NCI-H1048 (cell line): ENCODE results near the gene PAXIP1.
A peak's percentile ranks its signal among the peaks of the same experiment; 100 is the strongest.
"Not testable (repeated sequence)": the region's sequence is repeated elsewhere in the genome, so short reads cannot be mapped to it uniquely, and the experiment has no call there.

Experiments
- DNase-seq: peaks from one replicate; lab custom pipeline; 2025; lab: John Stamatoyannopoulos, UW

Gene PAXIP1

GRCh38 chr7:154937837-154938236 lies 65.1 kb downstream of the PAXIP1 start:
- no peak for DNase-seq

- DNase-seq: not testable (repeated sequence)
Observed at GRCh38 chr7:154934353-154934952, 68.5 kb downstream of the PAXIP1 start.

- no peak for DNase-seq
Observed at GRCh38 chr7:154931906-154932305, 71.0 kb downstream of the PAXIP1 start.

- no peak for DNase-seq
Observed at GRCh38 chr7:154929006-154929726, 73.8 kb downstream of the PAXIP1 start.

GRCh38 chr7:154928136-154929005 lies 74.6 kb downstream of the PAXIP1 start:
- DNase-seq: peak; percentile 54

- peak; percentile 63 for DNase-seq
Observed at GRCh38 chr7:154927624-154928125, 75.2 kb downstream of the PAXIP1 start.

- DNase-seq: not testable (repeated sequence)
Observed at GRCh38 chr7:154922472-154922871, 80.5 kb downstream of the PAXIP1 start.

GRCh38 chr7:154919344-154920225 lies 83.3 kb downstream of the PAXIP1 start:
- no peak for DNase-seq

GRCh38 chr7:154918741-154919140 lies 84.2 kb downstream of the PAXIP1 start:
- DNase-seq: no peak

- no peak for DNase-seq
Observed at GRCh38 chr7:154918266-154918665, 84.7 kb downstream of the PAXIP1 start.

- no peak for DNase-seq
Observed at GRCh38 chr7:154917808-154918160, 85.1 kb downstream of the PAXIP1 start.

- DNase-seq: no peak
Observed at GRCh38 chr7:154916856-154917807, 85.8 kb downstream of the PAXIP1 start.

- no peak for DNase-seq
Observed at GRCh38 chr7:154916381-154916780, 86.5 kb downstream of the PAXIP1 start.

- DNase-seq: no peak
Observed at GRCh38 chr7:154915600-154915999, 87.3 kb downstream of the PAXIP1 start.

- DNase-seq: no peak
Observed at GRCh38 chr7:154914996-154915380, 87.9 kb downstream of the PAXIP1 start.

- DNase-seq: no peak
Observed at GRCh38 chr7:154914308-154914995, 88.5 kb downstream of the PAXIP1 start.

- peak; percentile 16 for DNase-seq
Observed at GRCh38 chr7:154913638-154914307, 89.2 kb downstream of the PAXIP1 start.

- DNase-seq: no peak
Observed at GRCh38 chr7:154912871-154913637, 89.9 kb downstream of the PAXIP1 start.
